Fibroblast of lung (primary cell): Measurements from ENCODE around the gene ZDHHC14. TPM values are rescaled to one million over a fixed set of nuclear protein-coding genes. Genes with fewer than 3 reads are reported as not detected.

Source experiments
- DNase-seq, 2 donors: peaks; one replicate each; pipeline versions ENCODE4 v3.0.0 to v3.0.0-alpha.2; 2010; ENCODE audit warnings: low read depth in 2 of 2
- H2AFZ ChIP-seq: 2 replicates; pipeline ENCODE4 v1.5.1; 2012; ENCODE audit warnings: low read length, control low read depth, inconsistent platforms
- H3K27ac ChIP-seq: 2 replicates; pipeline ENCODE4 v1.5.1; 2011; ENCODE audit warnings: low read length, control low read depth; ENCODE audit not compliant: insufficient read depth
- H3K27me3 ChIP-seq: 2 replicates; pipeline ENCODE4 v1.5.1; 2011; ENCODE audit warnings: mild to moderate bottlenecking, low read length; ENCODE audit not compliant: control insufficient read depth, insufficient read depth
- H3K36me3 ChIP-seq: 2 replicates; pipeline ENCODE4 v1.5.1; 2011; ENCODE audit warnings: low read length; ENCODE audit not compliant: control insufficient read depth, insufficient read depth
- H3K4me1 ChIP-seq: 2 replicates; pipeline ENCODE4 v1.5.1; 2011; ENCODE audit warnings: low read length; ENCODE audit not compliant: control insufficient read depth, insufficient read depth; ENCODE audit errors: extremely low read depth
- H3K4me2 ChIP-seq: 2 replicates; pipeline ENCODE4 v1.5.1; 2011; ENCODE audit warnings: low read length, control low read depth; ENCODE audit not compliant: insufficient read depth; ENCODE audit errors: extremely low read depth
- H3K4me3 ChIP-seq, 4 experiments: fragments of 200-600 bp in 1 of 4; sonication (generic) in 1 of 4; replicated peaks in 1 of 4; 2 replicates each; pipeline ENCODE4 v1.5.1; 2011 to 2016; ENCODE audit warnings: low read length in 4 of 4, low read depth in 3 of 4, mild to moderate bottlenecking in 3 of 4, control low read depth in 2 of 4, inconsistent platforms in 1 of 4, mixed read lengths in 1 of 4; ENCODE audit not compliant: insufficient read depth in 1 of 4; ENCODE audit errors: control extremely low read depth in 1 of 4
- H3K79me2 ChIP-seq: 2 replicates; pipeline ENCODE4 v1.5.1; 2012; ENCODE audit warnings: mild to moderate bottlenecking, low read length, inconsistent platforms; ENCODE audit not compliant: control insufficient read depth, insufficient read depth
- H3K9ac ChIP-seq: 2 replicates; pipeline ENCODE4 v1.5.1; 2011; ENCODE audit warnings: mild to moderate bottlenecking, low read length, control low read depth; ENCODE audit not compliant: insufficient read depth
- H3K9me3 ChIP-seq: 2 replicates; pipeline ENCODE4 v1.5.1; 2012; ENCODE audit warnings: low read depth, low read length; ENCODE audit not compliant: control insufficient read depth, insufficient read depth
- H4K20me1 ChIP-seq: 2 replicates; pipeline ENCODE4 v1.5.1; 2011; ENCODE audit warnings: low read length; ENCODE audit not compliant: control insufficient read depth, insufficient read depth; ENCODE audit errors: extremely low read depth
- CTCF ChIP-seq, 2 donors: IDR thresholded peaks in 1 of 2; conservative IDR thresholded peaks in 1 of 2; 1 replicate in 1 of 2; 2 replicates in 1 of 2; pipeline ENCODE4 v1.5.1; 2011 to 2012; ENCODE audit warnings: low read length in 2 of 2, control low read depth in 1 of 2, inconsistent platforms in 1 of 2, low read depth in 1 of 2, mild to moderate bottlenecking in 1 of 2
- EZH2 ChIP-seq: IDR thresholded peaks from 2 replicates; pipeline ENCODE4 v1.5.1; 2012; ENCODE audit warnings: low read length, control low read depth, mild to moderate bottlenecking; ENCODE audit errors: missing control alignments
- polyA plus RNA-seq, 2 donors: library from polyadenylated mRNA; depleted of rRNA in 1 of 2; stranded (reverse) in 1 of 2; unstranded in 1 of 2; fragments of >200 nt; gene quantifications; 2 replicates each; pipeline ENCODE4 v1.2.1, GENCODE V29; 2011 to 2012; ENCODE audit warnings: missing spikeins in 1 of 2
- total RNA-seq: library from RNA; depleted of rRNA; stranded (reverse); fragments of >200 nt; gene quantifications from 2 replicates; pipeline ENCODE4 v1.2.1, GENCODE V29; 2014

The ZDHHC14 gene
- total and polyA plus RNA-seq, 2 donors (not counting 1 experiment from before 2014, with no cell fraction given), result 1.7 to 3.5 TPM

GRCh38 chr6:157638779-157639178, 257.8 kb downstream of the ZDHHC14 start:
- H3K9ac ChIP-seq, result no peak overlapping the region
- DNase-seq, result no peak
- TF ChIP-seq CTCF (conservative IDR thresholded peaks at IDR 0.05 in 1 of 2, IDR thresholded peaks at IDR 0.05 in 1 of 2; ENCODE audit: low read depth in 1 of 2, low read length in 2 of 2) (no peak), EZH2 (no peak)
- no peak overlapping the region for H3K27ac ChIP-seq
- H3K36me3 ChIP-seq, result no peaks in the 10 kb centered on the region
- no peaks in the 10 kb centered on the region for H3K79me2 ChIP-seq
- H2AFZ ChIP-seq, result no peak overlapping the region
- no peaks in the 10 kb centered on the region for H3K9me3 ChIP-seq
- no peak overlapping the region for H3K4me3 ChIP-seq
- no peaks in the 10 kb centered on the region for H4K20me1 ChIP-seq
- no peaks in the 10 kb centered on the region for H3K4me1 ChIP-seq
- no peak overlapping the region for H3K4me2 ChIP-seq
- no peaks in the 10 kb centered on the region for H3K27me3 ChIP-seq

GRCh38 chr6:157640746-157641451, 259.9 kb downstream of the ZDHHC14 start:
- H2AFZ ChIP-seq, result no peak overlapping the region
- TF ChIP-seq EZH2 (no peak), CTCF (conservative IDR thresholded peaks at IDR 0.05 in 1 of 2, IDR thresholded peaks at IDR 0.05 in 1 of 2; ENCODE audit: low read depth in 1 of 2, low read length in 2 of 2) (no peak)
- no peaks in the 10 kb centered on the region for H4K20me1 ChIP-seq
- no peak overlapping the region for H3K9ac ChIP-seq
- H3K36me3 ChIP-seq, result no peaks in the 10 kb centered on the region
- no peaks in the 10 kb centered on the region for H3K4me1 ChIP-seq
- H3K4me2 ChIP-seq, result no peak overlapping the region
- H3K4me3 ChIP-seq, result no peak overlapping the region
- DNase-seq, result no peak
- no peaks in the 10 kb centered on the region for H3K27me3 ChIP-seq
- H3K9me3 ChIP-seq, result no peaks in the 10 kb centered on the region
- H3K27ac ChIP-seq, result no peak overlapping the region
- H3K79me2 ChIP-seq, result no peaks in the 10 kb centered on the region

- Histone ChIP-seq H3K9me3 (no peaks in the 10 kb centered on the region), H3K27ac (no peak overlapping the region), H4K20me1 (no peaks in the 10 kb centered on the region), H3K36me3 (no peaks in the 10 kb centered on the region), H3K4me3 (no peak overlapping the region), H2AFZ (no peak overlapping the region), H3K4me1 (no peaks in the 10 kb centered on the region), H3K9ac (no peak overlapping the region), H3K79me2 (no peaks in the 10 kb centered on the region), H3K27me3 (no peaks in the 10 kb centered on the region), H3K4me2 (no peak overlapping the region)
- TF ChIP-seq CTCF (conservative IDR thresholded peaks at IDR 0.05 in 1 of 2, IDR thresholded peaks at IDR 0.05 in 1 of 2; ENCODE audit: low read depth in 1 of 2, low read length in 2 of 2) (no peak), EZH2 (no peak)
- DNase-seq, result no peak
Observed at GRCh38 chr6:157641837-157642236, 260.8 kb downstream of the ZDHHC14 start.
